Inflammatory macrophage (primary cell): Measurements from ENCODE around the gene GZMA.
"Not testable (repeated sequence)": the region's sequence is repeated elsewhere in the genome, so short reads cannot be mapped to it uniquely, and the experiment has no call there.

Experiments used
- DNase-seq, 2 donors: peaks; one replicate each; pipeline ENCODE4 v3.0.0-alpha.2; 2020 to 2022
- total RNA-seq, 18 experiments: gene quantifications; one replicate each; lab custom pipeline; 2026; ENCODE audit warnings: mixed read lengths in 6 of 18, inconsistent platforms in 2 of 18; lab: John Stamatoyannopoulos, UW

GZMA gene
- 0 to 0.13 (median 0) reads per million in 18 experiments for total RNA-seq

GRCh38 chr5:55102348-55102747 is at the start of gene GZMA:
TSS of gene GZMA (plus strand) at chr5:55102646. CDS start at chr5:55102683, 37 bp downstream.
- no peak for DNase-seq

- no peak for DNase-seq
These were observed 47.3 kb upstream of the GZMA start for GRCh38 chr5:55055183-55055582.

GRCh38 chr5:55062039-55062779 is 40.2 kb upstream of the GZMA start:
- no peak for DNase-seq

GRCh38 chr5:55063220-55063863 is 39.1 kb upstream of the GZMA start:
- DNase-seq = no peak

GRCh38 chr5:55063899-55064298 is 38.5 kb upstream of the GZMA start:
- DNase-seq = no peak

- DNase-seq = no peak
These were observed 37.9 kb upstream of the GZMA start for GRCh38 chr5:55064523-55064922.

- DNase-seq = no peak
These were observed 36.2 kb upstream of the GZMA start for GRCh38 chr5:55066277-55066676.

GRCh38 chr5:55070968-55071367 is 31.5 kb upstream of the GZMA start:
- no peak for DNase-seq

- DNase-seq = no peak
These were observed 31.0 kb upstream of the GZMA start for GRCh38 chr5:55071413-55071812.

- DNase-seq = no peak
These were observed 29.8 kb upstream of the GZMA start for GRCh38 chr5:55072666-55073065.

- no peak for DNase-seq
These were observed 29.2 kb upstream of the GZMA start for GRCh38 chr5:55073211-55073610.

GRCh38 chr5:55081541-55081940 is 20.9 kb upstream of the GZMA start:
- DNase-seq = no peak

GRCh38 chr5:55089301-55089700 is 13.1 kb upstream of the GZMA start:
- DNase-seq = not testable (repeated sequence)

- not testable (repeated sequence) for DNase-seq
These were observed 11.4 kb upstream of the GZMA start for GRCh38 chr5:55091011-55091410.

- DNase-seq = no peak
These were observed 6.3 kb upstream of the GZMA start for GRCh38 chr5:55096182-55096581.

- DNase-seq = no peak
These were observed 5.6 kb upstream of the GZMA start for GRCh38 chr5:55096861-55097260.

GRCh38 chr5:55101148-55101547 is 1.3 kb upstream of the GZMA start:
- not testable (repeated sequence) for DNase-seq

GRCh38 chr5:55101556-55102276 is 730 bp upstream of the GZMA start:
- no peak for DNase-seq

GRCh38 chr5:55104036-55104772 is 1.8 kb downstream of the GZMA start:
- no peak for DNase-seq

- DNase-seq = no peak
These were observed 2.7 kb downstream of the GZMA start for GRCh38 chr5:55104946-55105701.

GRCh38 chr5:55105976-55106375 is 3.5 kb downstream of the GZMA start:
- not testable (repeated sequence) for DNase-seq

GRCh38 chr5:55108661-55109060 is 6.2 kb downstream of the GZMA start:
- DNase-seq = no peak
